H54 (cell line): Measurements from ENCODE around the gene ASAP2.
A peak's percentile ranks its signal among the peaks of the same experiment; 100 is the strongest.

Source experiments
- DNase-seq: peaks from one replicate; pipeline ENCODE4 v3.0.0; 2011; ENCODE audit warnings: low spot score, mixed read lengths; ENCODE audit not compliant: insufficient read length
- FAIRE-seq: peaks from 3 replicates; lab custom pipeline; 2011; peaks lifted over from hg19 to GRCh38; lab: Jason Lieb, UNC
- POLR2A ChIP-seq: IDR thresholded peaks from 2 replicates; pipeline ENCODE4 v1.6.1; 2011; ENCODE audit warnings: low read depth, mild to moderate bottlenecking, low read length

Gene ASAP2

DNA sequence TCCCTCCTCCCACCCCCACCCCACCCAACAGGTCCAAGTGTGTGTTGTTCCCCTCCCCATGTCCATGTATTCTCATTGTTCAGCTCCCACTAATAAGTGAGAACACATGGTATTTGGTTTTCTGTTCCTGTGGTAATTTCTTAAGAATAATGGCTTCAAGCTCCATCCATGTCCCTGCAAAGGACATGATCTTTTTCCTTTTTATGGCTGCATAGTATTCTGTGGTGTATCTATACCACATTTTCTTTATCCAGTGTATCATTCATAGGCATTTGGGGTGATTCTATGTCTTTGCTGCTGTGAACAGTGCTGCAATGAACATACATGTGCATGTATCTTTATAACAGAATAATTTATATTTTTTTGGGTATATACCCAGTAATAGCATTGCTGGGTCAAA, 12.3 kb upstream of the ASAP2 start:
- no peak for DNase-seq
- FAIRE-seq, result no peak
- no peak for TF ChIP-seq POLR2A

DNA sequence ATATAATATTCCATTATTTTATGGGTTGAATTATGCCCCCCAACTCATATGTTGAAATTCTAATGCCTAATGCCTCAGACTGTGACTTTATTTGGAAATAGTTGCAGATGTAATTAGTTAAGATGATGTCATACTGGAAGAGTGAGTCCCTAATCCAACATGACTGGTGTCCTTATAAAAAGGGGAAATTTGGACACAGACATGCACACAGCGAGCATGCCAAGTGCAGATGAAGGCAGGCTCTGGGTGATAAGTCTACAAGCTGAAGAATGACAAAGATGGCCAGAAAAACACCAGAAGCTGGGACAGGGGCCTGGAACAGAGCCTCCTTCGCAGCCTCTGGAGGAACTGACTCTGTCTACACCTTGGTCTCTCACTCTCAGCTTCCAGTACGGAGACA, 10.0 kb upstream of the ASAP2 start:
- FAIRE-seq, result no peak

DNA sequence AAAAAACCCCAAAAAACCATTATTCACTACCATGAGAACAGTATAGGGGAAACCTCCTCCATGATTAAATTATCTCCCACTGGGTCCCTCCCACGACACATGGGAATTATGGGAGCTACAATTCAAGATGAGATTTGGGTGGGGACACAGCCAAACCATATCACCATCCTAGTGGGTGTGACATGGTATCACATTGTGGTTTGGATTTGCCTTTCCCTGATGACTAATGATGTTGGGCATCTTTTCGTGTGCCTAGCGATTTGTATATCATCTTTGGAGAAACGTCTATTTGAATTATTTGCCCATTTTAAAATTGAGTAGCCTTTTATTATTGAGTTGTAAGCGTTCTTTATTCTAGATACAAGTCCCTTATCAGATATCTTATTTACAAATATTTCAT, 8.7 kb upstream of the ASAP2 start:
- no peak for TF ChIP-seq POLR2A

More for the DNA sequence above, 10.0 kb upstream of the ASAP2 start:
- no peak for DNase-seq
- no peak for TF ChIP-seq POLR2A

DNA sequence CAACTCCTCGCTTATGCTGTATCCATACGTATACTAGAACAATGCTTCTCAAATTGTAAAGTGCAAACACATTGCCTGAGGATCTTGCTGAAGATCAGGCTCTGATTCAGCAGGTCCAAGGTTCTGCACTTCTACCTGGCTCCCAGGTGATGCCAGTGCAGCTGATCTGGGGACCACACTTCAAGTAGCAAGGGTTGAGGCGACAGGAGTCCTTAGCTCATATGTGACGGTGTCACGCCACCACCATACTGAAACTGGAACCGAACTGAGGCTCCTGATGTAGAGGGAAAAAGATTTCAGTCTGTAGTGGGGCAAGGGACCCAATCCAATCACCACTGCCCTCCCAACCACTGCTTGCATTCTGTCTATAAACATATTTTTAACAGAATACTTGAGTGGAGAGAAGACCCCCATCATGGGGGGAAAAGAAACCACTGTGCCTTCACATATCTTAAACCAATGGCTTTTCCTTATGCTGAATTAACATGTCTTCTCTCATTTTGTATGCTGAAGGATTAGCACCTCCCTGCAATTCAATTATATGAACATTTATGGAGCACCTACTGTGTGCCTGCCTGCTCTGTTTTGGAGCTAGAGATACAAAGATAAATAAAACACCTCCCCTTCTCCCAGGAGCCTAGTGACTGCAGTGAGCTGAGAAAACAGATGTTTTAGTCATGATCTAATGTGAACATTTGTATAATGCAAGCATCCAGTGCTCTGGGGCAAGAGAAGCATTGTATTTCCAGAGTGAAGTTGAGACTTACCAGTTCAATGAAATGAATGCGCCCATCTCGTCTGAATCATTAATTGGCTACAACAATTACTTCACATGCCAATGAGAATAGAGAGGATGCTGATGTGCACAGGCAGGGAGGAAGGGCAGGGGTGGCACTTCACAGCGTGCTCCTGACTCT, 6.6 kb upstream of the ASAP2 start:
- DNase-seq (no peak), FAIRE-seq (no peak)
- no peak for TF ChIP-seq POLR2A

More for the DNA sequence above, 8.7 kb upstream of the ASAP2 start:
- no peak for FAIRE-seq
- DNase-seq, result no peak

DNA sequence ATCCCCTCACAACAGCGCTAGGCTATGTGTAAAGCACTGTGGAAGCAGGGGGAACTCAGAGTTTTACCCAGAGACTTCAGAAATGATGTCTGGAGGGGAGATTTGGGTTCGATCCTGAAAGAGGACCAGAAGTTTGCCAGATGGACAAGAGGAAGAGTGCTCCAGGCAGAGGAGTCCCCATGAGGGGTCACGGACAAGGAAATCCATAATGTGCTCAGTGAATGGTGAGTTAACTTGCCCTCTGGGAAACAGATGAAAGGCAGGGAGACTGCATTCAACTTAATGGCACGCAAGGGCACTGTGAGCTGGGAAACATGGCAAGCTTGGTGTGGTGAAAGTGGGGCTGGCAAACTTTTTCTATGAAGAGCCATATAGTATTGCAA, 6.0 kb upstream of the ASAP2 start:
- TF ChIP-seq POLR2A, result no peak
- FAIRE-seq (no peak), DNase-seq (no peak)

GRCh38 chr2:9201185-9201891, 5.3 kb upstream of the ASAP2 start:
- DNase-seq, result peak; percentile 72
- TF ChIP-seq POLR2A, result no peak
- FAIRE-seq, result peak; percentile 65

DNA sequence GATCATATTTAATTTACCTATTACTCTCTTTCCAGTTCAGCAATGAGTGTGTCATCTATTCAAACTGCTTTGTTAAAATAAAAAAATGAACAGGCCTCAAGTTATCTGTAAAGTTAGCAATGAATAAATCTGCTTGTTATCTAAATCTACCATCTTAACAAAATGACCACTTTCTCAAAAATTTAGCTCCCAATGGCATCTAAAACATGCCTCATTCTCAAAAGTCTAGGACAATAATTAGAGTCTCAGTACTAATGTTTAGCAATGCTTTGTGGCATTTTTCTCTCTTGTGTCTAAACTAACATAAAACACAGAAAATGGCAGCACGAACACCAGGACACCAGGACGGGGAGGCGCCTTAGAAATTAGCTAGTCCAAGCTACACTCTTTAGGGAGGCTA, 3.6 kb upstream of the ASAP2 start:
- TF ChIP-seq POLR2A, result no peak
- DNase-seq, result no peak
- no peak for FAIRE-seq

DNA sequence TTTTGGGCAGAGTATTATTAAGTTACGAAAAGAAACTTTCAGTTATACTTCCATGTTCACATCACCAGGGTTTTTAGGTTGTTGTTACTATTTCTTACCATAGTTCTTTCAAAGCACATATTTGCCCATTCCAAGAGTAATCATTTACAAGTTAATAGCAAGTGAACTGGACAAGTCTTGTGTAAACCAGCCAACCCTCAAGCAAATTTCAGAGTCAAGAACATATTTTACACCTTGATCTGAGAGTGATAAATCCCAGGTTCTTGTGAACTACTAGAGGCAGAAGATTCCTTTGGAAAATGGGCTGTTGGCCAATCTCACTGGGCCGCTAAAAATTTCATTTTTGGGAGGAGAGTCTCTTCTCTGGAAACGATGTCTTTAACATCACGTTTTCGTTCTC, 2.7 kb upstream of the ASAP2 start:
- no peak for FAIRE-seq
- no peak for DNase-seq
- no peak for TF ChIP-seq POLR2A

GRCh38 chr2:9204939-9205338, 1.7 kb upstream of the ASAP2 start:
- no peak for TF ChIP-seq POLR2A
- FAIRE-seq, result no peak
- DNase-seq, result no peak

DNA sequence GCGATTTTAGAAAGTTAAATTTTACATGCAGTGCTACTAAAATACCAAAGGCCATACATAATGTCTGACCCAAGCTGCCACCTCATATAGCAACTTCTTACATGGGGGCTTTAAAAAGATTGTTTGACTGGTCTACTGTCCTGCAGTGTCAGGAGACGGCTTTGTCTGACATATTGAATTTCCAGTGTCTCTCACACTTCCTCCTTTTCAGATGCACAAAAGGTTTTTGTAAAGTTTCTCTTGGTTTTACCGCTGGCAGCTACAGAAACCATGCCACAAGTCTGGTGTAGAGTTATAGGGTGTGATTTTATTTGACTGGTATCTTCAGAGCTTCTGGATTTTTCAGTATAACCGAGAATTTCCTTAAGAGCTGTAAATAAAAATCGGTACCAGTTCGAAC, 1.1 kb upstream of the ASAP2 start:
- no peak for TF ChIP-seq POLR2A
- FAIRE-seq (no peak), DNase-seq (no peak)

GRCh38 chr2:9206991-9207640, 504 bp downstream of the ASAP2 start:
- FAIRE-seq (no peak), DNase-seq (no peak)

GRCh38 chr2:9207641-9208311, 1.2 kb downstream of the ASAP2 start:
- FAIRE-seq (peak; percentile 55), DNase-seq (no peak)
- no peak for TF ChIP-seq POLR2A

More at GRCh38 chr2:9206991-9207640, 504 bp downstream of the ASAP2 start:
- no peak for TF ChIP-seq POLR2A

DNA sequence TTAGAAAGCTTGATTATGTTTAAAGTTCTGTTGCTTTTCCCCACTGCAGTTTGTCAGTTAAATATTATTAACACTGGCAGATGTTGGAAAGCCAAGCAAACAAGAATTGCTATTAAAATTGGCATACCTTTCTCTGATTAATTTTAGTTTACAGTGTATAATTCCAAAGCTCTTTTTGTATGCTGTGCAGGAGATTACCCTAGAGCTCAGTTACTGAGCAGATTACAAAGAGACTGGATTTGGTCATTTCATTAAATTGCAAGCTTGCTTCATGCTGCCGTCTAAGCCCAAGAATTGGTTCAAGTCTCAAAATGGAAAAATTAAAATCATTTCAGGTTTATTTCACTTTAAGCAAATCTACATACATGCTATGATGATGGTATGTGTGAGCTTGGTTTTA, 2.3 kb downstream of the ASAP2 start:
- no peak for FAIRE-seq
- DNase-seq, result no peak
- TF ChIP-seq POLR2A, result no peak
